ENCODE measurements around the gene SLC7A11.

Gene SLC7A11

DNA sequence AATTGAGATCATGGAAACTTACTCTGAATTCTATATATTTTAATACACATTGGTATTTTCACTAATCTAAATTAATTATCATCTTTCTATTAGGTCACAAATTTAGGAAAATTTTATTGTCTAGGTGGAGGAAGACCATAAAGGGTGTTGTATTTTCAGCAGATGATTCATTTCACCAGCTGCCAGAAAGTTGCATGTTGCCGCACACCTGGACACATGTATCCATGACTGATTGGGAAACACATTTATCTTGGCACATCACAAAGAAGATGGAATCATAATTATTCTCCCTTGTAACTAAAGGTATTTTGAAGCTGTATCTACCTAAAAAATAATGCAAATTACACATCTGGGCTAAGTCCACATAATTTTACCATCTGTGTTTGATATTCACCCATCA lies 33.1 kb downstream of the SLC7A11 start:
- no peak for DNase-seq (ENCODE audit: low read depth in 2 of 2)

DNA sequence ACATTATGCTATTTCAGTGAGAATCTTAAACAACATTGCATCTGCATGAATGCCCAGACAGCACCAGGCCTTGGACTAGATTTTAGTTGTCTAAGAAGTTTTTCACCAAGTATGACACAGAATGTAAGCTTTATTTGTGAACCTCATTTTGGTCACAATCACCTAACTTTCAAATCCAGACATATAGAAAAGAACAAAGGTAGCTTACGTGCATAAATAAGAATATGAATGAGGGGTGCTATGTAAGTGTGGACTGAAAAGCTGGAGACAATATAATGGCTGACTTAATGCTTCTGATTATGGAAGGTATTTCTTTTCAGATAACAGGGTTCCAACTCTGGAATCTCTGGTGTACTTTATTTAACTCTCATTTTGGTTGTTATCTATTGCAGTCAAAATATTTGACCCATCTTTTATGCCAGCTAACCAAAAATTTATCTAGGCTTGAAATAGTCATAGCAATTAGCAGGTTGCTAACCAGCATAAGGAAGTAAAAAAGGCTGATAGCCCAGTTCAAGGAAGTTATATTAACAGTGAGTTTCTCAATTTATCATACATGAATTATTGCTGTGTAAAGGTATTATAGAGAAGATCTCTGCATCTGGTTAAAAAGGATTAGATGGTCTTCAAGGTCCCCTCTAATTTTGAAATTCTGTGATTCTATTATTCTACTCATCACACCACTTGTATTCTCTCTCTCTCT lies 36.5 kb downstream of the SLC7A11 start:
- no peak for DNase-seq (ENCODE audit: low read depth in 2 of 2)

DNA sequence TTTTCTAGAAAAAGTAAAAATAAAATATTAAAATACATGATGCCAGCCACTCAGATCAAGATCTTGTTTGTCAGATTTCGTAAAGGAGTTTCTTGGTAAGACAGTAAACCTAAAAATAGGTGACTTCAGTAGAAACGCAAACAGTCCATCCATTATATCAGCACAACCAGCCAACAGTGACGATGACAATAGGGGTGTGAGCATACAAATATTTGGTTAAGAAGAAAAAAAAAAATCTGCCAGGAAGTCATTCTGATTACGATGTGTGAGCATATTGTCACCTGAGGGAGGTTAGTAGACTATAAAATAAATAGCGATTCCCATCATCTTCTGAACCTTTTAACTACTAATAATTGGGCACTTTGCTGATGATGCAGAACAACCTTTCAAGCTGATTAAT lies 37.6 kb downstream of the SLC7A11 start:
- DNase-seq (ENCODE audit: low read depth in 2 of 2), result no peak

DNA sequence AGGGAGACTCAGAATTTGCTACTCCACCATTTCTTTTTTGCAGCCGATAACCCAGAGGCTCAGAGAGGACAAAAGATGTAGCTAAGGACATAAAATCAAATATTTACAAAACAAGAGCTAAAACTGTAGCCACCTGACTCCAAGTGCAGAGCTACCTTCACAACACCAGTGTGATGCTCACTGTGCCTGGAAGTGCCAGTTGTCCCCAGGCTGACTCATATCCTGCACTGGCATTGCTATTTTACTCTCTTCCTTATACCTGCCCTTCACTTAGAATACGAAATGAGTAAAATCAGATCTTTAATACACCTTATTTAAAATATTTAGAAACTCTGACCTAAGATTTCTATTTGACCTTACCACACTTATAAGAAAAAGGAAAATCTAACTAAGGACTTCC lies 39.5 kb downstream of the SLC7A11 start:
- DNase-seq (ENCODE audit: low read depth in 2 of 2), result no peak

DNA sequence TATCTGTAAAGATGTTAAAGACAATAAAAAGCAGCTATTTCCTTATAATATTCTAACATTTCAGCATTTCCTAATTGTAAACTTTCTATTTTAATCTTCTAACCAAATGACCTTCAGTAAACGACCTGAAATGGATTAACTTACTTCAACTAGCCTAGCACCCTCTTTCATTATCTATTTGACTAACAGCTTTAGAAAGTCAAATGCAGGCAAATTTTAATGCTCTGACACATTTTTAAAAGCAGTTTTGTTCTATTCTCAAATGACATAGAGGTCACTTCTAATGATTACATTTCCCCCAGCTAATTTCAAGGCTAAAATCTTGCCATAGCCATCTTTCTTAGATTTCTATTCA lies 41.9 kb downstream of the SLC7A11 start:
- no peak for DNase-seq (ENCODE audit: low read depth in 2 of 2)

DNA sequence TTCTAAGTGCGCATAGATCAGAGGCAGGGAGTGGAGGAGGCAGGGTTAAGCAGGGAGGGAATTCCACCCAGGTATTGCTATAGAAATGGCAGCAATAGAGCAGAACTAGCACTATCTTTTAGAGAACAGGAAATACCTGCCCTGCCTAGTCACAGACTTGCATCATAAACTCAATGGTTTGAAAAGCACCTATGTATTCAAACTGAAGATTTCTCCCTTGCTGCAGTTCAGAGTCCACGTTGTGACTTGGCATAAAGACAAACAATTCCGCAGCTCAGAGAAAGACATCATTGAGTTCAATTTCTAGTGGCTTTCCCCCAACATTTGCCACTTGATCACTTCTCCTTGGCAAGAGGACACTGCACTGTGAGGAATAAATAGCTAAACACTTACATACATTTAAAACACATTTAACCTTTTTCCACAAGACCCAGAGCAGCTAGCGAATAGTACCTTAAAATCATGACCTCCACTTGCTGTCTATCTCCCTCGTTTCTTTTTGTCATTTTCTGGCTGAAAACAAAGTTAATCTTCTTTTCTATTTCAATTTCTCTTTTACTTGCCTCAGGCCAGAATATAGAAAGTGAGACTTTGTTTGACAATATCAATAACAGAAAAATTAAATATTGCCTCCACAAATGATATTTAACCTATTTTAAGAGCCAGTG lies 42.4 kb downstream of the SLC7A11 start:
- no peak for DNase-seq (ENCODE audit: low read depth in 2 of 2)

DNA sequence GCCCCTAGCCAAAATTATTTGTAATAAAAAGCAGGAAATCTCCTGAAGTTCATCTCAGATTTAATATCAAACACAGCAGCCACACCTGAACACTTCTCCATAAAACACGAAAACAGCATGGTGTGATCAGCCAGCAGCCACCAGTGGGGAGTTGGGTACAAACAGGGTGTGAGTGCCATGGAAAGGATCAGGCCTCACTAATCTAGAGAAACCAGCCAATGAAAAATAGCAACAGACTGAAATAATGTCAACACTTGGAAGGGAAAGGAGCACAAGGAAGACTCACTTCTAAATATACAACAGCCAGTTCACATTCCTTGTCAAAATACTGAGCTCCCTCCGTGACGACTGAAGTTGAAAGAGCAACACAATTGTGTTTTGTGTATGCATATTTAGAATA lies 46.0 kb downstream of the SLC7A11 start:
- DNase-seq (ENCODE audit: low read depth in 2 of 2), result no peak

DNA sequence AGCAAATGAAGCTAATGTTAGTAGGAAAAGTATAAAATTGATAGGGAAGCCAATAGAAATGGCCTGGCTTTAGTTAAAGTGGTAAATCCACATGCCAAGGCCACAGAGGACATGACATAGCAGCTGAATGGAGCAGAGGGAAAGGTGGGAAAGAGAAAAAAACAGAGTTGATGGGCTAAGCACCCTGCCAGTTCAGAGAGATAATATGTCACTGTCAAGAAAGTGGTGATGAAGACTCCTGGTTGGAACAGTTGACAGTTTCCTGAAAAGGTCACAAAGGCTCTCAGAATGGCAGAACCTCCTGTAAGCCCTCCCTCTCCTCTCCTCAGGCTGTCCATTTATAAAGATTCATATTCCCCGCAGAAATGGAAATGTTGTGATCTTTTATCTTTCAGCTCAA lies 48.2 kb downstream of the SLC7A11 start:
- DNase-seq (ENCODE audit: low read depth in 2 of 2), result no peak

DNA sequence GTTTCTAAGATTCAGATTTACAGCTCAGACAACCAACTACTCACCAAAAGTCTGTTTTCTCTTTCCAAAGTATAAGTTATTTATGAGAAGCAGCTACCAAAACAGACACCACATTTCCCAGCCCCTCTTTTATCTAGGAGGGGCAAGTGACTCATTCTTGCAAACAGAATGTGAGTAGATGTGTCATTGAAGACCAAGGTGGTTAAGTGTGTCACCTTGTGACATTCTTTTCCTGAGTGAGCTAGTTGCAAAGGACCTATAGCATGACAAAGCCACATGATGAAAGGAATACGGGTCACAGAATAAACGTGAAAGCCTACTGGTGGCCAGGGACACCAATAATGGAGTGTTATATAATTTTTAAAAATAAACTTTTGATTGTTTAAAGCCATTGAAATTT lies 50.0 kb downstream of the SLC7A11 start:
- DNase-seq (ENCODE audit: low read depth in 2 of 2), result no peak

DNA sequence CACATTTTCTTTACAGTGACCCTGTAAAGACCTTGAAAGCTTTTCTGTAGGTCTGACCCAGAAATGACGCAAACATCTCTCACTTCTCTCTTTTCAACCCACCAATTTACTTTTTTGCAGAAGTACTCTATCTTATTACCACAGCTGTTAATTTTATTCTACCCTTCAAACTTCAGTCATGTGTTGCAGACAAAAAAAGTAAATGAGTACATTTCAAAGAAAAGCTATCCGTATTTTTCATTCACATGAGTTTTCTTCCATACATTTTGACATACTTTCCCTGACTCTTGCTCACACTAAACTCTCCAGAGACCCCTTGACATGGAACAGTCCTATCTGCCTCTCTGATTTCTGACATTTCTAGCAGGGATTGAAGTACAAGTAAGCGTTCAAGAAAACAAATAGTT lies 51.7 kb downstream of the SLC7A11 start:
- no peak for DNase-seq (ENCODE audit: low read depth in 2 of 2)

DNA sequence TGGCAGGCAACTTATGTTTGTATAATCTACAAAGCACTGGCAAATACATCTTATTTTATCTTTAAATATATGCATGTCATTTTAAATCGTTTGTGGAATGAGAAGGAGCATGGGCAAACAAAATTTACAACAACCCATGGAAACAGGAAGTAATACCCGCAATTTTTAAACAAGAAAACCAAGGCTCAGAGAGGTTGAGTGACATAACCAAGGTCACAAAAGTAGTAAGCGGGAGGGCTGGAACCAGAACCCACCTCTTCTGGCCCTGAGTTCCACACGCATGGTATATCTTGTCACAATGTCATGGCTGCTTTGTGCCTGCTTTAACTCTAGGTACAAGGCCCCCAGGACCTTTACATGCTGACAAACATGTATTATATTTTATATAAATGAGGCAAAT lies 52.9 kb downstream of the SLC7A11 start:
- no peak for DNase-seq (ENCODE audit: low read depth in 2 of 2)

DNA sequence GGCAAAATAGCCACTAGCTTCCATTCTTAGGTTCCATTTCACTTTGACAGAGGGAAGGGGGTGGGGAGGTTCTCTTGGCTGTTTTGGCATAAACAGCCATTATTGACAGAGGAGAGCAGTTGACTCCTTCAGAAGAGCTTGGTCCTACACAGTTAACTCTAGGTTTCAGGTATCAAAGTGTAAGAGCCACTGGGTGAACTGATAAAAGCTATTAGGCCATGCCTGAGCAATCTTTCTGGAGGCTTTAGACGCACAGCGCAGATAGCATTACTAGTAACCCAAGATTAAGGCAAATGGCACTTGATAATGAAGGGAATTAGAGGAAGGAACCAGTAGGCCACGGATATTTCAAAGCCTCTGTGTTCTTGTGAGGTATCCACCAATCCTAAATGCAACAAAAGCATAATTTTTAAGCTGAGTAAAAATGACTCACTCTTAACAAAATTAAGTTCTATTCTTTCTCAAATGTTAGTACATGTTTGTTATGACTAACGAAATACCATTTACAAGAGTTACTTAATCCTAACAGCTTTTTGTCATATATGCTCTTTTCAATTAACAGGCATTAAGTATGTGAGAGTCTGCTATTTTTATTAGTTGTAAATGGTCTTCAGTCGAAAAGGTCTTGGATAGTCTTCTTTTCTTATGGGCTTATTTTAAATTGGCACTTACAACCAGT lies 53.6 kb downstream of the SLC7A11 start:
- DNase-seq (ENCODE audit: low read depth in 2 of 2), result no peak

DNA sequence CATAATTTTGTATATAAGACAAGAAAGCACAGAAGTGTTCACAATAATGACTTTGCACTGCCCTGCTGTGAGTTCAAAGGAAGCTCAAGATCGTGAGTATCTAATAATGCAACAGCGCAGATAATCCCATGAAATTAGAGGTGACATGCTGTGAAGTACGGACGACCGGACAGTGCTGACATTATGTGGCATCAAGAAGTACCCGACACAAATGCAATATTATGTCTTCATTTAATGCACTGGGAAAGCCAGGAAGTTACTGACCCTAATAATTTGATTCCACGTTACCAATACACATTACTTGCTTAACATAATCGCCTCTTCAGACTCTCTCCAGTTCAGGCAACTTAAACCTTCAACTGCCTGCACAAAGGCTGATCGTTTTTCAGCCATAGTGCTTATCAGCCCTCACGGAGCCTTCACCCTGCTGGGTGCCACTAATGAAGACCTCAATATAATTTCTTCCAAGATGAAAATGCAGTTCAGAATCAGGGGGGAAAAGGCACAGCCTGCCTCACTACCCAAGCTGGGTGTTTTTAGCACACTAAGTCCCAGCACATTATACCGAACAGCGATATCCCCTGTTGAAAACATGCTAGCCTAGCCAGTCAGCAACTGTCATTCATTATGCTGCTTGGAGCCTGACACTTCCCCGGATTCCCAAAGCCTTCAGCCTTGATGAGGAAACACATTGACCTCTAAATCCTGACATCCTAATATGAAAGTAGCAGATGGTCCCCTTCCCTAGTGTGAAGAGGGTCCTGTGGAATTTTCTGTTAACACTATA lies 56.1 kb downstream of the SLC7A11 start:
- no peak for DNase-seq (ENCODE audit: low read depth in 2 of 2)

DNA sequence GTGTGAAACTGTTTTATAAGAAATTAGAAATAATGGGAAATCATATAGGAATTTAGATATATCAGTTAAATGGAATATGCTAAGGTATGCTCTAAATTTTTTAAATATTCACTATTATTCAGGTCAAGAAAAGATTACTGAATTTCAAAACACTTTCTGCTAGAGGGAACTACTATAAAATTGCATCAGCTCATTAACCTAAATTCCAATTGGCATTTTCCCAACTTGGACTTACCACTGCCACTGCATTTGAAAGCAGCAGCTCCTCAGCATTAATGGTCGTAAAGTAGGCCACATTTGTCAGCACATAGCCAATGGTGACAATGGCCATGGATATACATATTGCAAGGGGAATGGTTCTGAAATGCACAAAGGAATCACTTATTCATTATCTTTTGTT lies 57.3 kb downstream of the SLC7A11 start:
- DNase-seq (ENCODE audit: low read depth in 2 of 2), result no peak

DNA sequence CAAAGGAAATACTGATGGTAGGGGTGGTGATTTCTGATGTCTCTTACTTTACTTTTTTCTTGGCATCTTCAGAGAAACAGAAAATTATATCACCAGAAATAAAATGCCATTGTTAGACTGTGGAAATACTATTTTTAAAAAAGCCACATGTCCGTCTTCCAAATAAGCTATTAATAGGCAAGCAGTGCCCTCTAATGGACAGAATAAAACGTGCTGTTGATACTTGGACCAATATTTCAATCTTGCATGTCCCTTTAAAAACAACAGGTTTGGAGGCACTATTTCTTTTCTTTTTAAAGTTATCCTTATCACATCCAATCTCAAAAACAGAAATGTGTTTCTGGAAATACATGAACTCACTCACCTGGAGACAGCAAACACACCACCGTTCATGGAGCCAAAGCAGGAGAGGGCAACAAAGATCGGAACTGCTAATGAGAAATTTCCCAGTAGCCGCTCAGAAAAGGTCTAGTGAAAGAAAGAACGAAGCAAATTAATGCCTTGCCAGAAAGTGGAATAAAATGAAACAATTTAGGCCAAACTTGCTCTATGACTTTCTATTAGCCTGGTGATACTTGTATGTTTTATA lies 59.2 kb downstream of the SLC7A11 start:
- no peak for DNase-seq (ENCODE audit: low read depth in 2 of 2)

DNA sequence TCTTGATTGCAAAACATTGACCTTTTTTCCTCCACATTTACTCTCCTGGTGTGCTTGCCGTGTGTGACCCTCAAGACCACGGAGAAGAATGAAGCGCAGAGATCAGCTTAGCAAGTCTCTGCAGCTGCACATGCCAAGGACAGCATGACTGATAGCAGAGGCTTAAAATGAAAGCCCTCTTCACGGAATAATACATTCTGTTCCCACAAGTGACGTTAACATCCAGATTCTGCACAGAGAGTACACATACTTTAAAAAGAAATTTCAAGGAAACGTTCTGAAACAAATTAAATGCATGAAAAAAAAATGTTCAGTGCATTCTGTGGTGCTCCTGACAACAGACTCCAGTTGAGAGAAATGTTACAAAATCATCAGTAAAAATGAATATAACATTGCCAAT lies 60.9 kb downstream of the SLC7A11 start:
- DNase-seq (ENCODE audit: low read depth in 2 of 2), result no peak

DNA sequence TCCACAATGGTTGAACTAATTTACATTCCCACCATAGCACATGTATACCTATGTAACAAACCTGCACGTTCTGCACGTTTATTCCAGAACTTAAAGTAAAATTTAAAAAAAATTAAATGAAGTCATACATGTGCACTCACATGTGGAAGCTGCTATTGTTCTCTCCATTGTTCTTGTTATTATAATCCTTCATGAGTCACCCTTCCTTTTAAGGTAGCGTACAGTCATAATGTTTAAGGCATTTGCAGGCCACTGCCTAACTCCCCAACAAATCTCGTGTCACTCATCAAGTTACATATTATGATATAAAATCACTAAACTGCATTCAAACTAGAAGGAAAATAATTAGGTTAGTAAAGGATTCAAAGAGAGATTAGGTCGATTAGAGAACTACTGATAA lies 63.6 kb downstream of the SLC7A11 start:
- DNase-seq (ENCODE audit: low read depth in 2 of 2), result no peak

DNA sequence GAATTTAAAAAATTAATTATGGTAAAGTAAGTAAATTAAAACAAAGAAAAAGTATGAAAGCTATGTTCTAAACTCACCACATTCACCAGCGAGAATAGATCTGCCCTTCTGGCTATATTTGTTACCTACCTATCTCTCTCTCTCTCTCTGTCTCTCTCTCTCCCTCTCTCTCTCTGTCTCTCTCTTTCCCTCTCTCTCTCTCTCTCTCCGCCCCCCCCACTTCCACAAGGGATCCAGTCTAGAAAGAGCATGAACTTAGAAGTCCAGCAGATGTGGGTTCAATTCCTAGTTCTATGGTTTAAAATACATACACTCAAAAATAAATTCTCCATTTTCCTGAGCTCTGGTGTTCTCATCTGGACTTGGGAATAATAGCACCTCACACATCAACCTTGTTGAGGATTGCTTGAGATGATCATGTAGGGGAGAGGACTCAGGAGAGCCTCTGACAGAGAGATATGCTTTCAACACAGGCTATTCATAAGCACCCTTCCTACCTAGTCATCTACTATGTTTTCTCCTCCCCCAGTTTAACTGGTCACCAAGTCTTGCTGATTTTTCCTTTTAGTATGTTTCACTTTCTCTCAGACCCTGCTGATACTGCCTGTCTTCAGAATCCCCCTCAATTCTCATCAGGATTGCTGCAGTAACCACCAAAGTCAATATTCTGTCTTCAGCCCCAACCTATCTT lies 64.7 kb downstream of the SLC7A11 start:
- no peak for DNase-seq (ENCODE audit: low read depth in 2 of 2)

DNA sequence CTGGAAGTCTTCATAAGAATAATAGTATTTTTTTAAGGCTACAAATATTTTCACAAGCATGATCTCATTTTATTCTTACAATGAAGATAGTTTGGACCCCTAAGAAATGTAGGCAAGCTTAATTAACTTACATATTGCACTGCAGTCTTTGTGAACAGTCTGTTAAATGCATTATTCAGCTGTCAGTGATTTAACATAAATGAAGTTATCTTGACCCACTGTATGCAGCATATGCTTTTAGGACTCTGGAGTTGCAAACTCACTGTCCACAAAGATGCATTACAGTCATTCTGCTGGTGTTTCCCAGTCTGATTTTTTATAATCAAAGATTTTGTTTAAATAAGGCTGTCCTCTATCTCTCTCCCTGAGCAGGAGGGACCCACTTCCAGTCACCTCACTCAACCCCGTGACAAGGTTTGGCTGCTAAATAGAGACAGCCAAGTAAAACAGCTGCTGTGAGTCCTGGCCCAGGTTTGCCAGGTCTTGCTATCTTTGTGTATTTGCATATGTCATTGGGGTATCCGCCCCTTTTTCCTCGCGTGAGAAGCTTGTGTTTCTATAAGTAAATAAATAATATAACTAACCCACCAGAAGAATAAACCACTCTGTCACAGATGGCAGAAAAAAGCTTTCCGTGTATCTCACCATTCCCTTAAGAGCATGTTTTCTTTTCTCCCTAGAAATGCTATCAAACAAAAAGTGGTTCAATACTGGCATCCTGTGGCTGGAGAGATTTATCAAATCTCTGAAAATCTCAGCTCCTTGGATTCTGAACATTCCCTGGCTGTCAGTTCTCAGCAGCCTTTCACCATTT lies 67.0 kb downstream of the SLC7A11 start:
- DNase-seq (ENCODE audit: low read depth in 2 of 2), result no peak

DNA sequence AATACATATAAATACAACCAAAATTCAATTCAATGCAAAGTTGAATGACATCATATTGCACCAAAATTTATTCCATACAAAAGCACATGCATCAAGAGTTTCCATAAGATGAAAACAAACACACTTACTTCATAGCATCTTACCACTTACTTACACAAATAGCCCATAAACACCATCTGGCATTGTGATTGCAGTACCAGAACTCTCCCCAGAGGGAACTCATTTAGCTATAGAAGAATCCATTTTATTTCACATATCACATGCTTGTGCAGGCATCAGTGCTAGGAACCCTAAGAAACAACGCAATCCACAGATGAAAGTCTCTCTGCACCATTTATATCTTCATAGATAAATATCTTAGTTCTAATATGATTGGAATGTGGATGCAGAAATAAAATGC lies 77.9 kb downstream of the SLC7A11 start:
- no peak for DNase-seq (ENCODE audit: low read depth in 2 of 2)

DNA sequence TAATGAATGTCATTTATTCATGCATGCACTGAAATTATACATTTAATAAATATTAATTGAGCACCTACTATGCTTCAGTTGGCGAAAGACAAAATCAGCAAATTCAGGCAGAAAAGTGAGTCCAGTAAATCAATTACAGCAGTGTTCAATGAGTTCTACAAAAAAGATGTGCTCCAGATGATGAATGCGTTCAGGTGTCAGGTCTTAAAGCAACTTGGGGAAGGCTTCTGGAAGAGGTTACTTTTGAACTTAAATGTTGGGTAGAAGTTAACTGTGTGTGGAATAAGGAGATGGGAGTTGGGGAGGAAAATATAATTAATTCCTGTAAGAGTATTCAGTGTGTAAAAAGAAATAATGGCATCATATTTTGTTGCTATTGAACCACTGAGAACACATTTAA lies 79.0 kb downstream of the SLC7A11 start:
- DNase-seq (ENCODE audit: low read depth in 2 of 2), result no peak

Data from stimulated activated CD8-positive, alpha-beta memory T cell treated with anti-CD3 and anti-CD28 coated beads, Interleukin-7, amount 100 ng/mL, for 1 hour (primary cell).